H4 (cell line): ENCODE results near the gene B4GALNT2. TPM values are rescaled to one million over a fixed set of nuclear protein-coding genes. Genes with fewer than 3 reads are reported as not detected.
A peak's percentile ranks its signal among the peaks of the same experiment; 100 is the strongest.
"Not testable (repeated sequence)": the region's sequence is repeated elsewhere in the genome, so short reads cannot be mapped to it uniquely, and the experiment has no call there.

Experiments
- DNase-seq: peaks from one replicate; pipeline ENCODE4 v3.0.0-alpha.2; 2015; ENCODE audit warnings: low spot score
- total RNA-seq: library from RNA; depleted of rRNA; stranded (reverse); fragments of >200 nt; shearing (Covaris generic); gene quantifications from 2 replicates; pipeline ENCODE4 v1.2.3, GENCODE V29; 2014

The B4GALNT2 gene
- total RNA-seq, 1 experiment from 2014 or later, result not detected

DNA sequence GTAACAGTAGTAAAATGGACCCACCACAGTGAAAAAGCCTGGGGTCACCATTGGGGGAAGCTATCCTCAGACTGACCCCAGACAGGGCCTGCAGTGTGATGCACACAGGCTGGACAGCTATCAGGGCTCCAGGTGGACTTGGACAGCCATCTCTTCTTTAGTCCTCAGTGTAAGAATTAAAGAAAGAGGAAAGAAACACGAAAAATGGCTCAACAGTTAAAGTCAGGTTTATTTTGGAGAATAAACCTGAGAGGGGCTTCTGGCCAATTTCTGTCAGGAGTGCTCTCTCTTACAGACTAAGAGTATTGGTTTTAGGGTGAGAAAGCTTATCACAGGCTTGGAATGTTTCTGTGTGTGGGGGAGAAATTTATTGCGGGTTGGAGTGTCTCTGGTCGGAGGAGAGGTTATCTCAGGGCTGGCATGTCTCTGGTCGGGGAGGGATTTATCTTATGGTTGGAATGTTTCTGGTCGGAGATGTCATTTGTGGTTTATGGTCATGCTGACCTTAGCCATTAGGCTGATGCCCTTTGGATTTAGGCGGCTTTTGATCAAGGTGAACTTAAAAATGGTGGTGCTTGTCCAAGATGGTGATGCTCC is 10.8 kb upstream of the B4GALNT2 start:
- no peak for DNase-seq

DNA sequence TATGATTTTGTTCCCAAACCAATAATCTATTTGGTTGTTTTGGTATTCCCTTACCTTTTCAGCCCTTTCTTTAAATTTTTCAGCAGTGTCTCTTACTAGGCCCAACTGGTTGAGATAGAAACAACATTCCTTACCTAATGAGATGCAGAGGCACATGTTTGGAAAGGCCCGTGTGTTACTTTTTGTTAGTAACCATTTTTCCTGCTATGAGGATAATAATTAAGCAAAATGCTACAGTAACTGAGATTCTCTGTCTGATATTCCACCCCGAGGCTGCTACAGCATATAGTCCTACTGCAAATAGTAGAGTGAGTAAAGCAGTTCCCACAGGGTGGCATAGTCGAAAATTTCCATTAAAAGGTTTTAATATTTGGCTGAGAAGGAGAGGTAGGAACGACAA is 10.0 kb upstream of the B4GALNT2 start:
- DNase-seq, result no peak

DNA sequence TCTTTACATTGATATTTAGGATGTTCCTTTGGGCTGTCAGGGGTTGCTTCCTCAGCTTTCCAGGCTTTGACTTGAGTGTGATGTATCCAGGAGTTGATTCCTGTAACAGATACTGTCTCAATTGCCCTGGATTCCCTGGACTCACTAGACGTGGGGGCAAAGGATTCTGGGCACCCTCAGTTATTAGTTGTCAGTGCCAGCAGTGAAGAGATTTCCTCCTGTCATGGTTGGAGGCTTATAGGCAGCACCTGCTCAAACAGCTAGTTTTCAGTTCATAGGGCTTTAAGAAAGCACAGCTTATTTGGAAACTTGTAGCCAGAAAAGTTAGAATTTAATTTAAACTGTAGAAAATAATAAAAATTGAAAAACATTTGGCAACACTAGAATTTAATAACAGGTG is 9.5 kb upstream of the B4GALNT2 start:
- no peak for DNase-seq

DNA sequence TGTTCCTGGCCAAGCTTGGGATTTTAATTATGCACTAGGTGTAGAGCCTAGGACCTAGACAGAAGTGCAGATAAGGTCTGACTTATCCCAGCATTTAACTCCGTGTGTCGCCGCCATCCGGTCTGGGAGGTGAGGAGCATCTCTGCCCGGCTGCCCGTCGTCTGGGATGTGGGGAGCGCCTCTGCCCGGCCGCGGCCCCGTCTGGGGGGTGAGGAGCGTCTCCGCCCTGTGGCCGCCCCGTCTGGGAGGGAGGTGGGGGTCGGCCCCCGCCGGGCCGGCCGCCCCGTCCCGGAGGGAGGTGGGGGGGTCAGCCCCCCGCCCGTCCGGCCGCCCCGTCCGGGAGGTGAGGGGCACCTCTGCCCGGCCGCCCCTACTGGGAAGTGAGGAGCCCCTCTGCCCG is 7.1 kb upstream of the B4GALNT2 start:
- DNase-seq, result no peak

DNA sequence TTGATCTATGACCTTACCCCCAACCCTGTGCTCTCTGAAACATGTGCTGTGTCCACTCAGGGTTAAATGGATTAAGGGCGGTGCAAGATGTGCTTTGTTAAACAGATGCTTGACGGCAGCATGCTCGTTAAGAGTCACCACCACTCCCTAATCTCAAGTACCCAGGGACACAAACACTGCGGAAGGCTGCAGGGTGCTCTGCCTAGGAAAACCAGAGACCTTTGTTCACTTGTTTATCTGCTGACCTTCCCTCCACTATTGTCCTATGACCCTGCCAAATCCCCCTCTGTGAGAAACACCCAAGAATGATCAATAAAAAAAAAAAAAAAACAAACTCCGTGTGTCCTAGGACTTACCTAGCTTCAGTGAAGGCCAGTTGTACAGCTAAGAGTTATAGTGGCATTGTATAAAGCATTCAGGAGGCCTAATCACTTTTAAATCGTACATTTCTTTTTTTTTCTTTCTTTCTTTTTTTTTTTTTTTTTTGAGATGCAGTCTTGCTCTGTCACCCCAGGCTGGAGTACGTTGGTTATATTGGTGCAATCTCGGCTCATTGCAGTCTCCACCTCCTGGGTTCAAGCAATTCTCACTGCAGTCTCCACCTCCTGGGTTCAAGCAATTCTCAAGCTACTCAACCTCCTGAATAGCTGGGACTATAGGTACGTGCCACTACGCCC is 6.2 kb upstream of the B4GALNT2 start:
- not testable (repeated sequence) for DNase-seq

DNA sequence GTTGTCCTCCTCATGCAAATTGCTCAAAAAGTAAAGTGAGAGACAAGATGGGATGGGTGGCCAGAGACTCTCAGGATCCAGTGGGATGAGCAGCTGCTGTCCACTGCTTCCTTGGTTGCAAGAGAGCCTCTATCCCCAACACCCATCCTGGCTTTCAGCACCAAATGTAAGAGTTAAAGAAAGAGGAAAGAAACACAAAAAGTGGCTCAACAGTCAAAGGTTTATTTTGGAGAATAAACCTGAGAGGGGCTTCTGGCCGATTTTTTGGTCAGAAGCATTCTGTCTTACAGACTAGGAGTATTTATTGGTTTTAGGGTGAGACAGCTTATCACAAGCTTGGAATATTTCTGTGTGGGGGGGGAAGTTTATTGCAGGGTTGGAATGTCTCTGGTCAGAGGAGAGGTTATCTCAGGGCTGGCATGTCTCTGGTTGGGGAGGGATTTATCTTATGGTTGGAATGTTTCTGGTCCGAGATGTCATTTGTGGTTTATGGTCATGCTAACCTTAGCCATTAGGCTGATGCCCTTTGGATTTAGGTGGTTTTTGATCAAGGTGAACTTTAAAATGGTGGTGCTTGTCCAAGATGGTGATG is 3.1 kb upstream of the B4GALNT2 start:
- not testable (repeated sequence) for DNase-seq

DNA sequence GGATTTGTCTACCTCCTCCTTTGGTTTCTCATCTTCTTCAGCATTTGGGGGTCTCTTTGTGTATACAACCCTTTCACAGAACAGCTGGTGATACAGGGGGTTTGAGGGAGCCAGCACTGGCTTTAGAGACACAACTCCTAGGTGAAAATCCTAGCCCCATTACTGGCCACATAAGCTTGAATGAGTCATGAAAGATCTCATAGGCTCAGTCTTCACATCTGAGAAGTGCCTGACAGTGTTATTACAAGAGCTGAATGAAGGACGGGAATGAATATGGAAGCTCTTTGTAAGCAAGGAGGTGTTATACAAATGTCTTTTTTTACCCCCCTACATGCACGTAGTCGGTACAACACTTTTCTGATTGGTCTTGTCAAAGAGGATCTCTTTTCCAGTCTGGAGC is 1.7 kb upstream of the B4GALNT2 start:
- no peak for DNase-seq

DNA sequence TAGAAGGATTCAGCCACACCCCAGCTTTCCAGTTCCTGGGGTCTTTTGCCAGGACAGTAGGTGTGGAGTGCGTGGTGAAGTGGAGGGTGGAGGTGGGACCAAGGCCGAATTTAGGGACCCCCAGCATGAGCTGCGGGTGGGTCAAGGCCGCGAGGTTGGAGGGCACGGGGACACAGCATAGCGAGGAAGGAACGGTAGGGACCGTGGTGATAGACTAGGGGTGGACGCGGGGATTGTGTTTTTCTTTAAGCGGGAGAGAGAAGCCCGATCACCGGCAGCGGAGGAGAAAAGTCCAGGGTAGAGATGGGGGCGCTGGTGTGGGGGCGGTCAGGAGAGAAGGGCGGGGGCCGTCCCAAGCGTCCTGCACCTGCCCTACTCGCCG is 261 bp upstream of the B4GALNT2 start:
- no peak for DNase-seq

DNA sequence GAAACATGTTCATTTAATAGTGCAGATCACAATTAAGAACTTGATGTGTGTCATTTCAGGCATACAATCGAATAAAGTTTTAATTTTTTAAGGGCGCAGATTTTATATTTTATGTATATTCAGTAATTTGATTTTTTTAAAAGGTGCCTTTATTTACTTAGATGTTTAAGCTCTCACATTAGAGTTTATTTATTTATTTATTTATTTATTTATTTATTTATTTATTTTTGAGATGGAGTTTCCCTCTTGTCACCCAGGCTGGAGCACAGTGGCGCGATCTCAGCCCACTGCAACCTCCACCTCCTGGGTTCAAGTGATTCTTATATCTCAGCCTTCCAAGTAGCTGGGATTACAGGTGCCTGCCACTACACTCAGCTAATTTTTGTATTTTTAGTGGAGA is 3.8 kb downstream of the B4GALNT2 start:
- no peak for DNase-seq

DNA sequence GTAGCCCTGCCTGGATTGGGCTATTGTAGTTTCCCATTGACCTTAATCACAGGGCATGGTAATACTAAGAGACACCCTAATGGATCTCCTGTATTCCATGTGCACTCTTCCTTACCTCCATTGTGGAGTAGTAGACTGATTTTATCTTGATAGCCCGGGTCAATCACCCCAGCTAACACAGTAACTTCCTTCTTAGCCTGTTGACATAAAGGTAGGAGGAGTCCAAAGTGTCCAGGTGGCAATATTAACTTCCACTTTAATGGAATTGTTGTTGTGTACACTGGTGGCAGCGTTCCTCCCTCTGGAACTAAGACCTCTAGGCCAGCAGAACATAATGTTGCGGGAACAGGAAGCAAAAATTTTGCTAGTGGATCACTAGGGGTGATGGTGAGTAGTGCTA is 13.1 kb downstream of the B4GALNT2 start:
- DNase-seq, result not testable (repeated sequence)

DNA sequence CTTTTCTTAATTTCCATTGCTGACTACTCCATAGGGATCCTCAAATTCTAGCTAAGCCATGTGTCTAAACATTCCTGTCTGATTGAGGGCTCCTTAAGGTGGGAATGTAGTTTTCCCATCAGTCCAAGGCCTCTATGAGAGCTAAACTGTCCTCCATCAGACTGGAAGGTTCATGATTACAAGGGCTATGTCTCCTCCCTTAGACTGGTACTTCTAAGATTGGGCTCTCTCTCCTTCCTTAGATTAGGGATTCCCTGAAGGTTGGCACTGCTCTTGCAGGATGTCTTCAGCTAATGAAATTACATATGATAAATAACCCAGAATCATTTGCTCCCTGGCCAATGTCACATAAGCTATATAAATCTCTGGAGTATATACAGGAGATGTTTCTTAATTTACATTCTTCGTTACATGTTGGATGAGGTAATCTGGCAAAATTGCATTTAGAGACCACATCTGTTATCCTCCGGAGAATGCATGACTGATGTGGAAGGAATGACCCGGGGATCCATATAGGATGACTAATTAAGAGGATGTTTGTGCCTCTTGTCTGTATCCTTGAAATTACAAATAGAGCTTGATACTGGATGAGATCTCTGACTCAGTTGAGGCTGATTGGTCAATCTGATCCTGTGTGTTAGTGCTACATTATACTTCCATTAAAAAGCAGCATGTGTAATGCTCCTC is 14.2 kb downstream of the B4GALNT2 start:
- DNase-seq, result peak; percentile 89

DNA sequence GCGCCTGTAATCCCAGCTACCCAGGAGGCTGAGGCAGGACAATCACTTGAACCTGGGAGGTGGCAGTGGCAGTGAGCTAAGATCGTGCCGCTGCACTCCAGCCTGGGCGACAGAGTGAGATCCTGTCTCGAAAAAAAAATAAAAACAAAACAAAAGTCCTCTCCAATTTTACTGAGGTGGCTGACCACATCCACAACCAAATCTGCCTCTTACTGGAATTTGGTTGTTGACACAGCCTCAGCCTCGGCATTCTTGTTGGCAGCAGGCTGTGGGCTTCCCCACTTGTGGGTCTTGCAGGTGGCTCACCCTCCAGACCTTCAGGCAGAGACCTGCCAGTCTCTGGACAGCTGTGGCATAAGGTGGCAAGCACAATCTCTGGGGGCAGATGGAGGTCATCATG is 15.6 kb downstream of the B4GALNT2 start:
- peak; percentile 54 for DNase-seq

DNA sequence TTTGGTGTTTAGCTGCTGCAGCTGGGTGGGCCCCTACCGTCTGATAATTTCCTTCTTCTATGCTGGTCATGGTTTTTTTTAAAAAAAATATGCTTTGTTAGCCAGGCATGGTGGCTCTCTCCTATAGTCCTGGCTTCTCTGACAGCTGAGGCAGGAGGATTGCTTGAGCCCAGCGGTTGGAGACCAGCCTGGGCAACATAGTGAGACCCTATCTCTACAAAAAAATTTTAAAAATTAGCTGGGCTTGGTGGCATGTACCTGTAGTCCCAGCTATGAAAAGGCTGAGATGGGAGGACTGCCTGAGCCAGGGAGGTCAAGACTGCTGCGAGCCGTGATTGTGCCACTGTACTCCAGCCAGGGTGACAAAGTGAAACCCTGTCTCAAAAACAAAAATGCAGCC is 19.4 kb downstream of the B4GALNT2 start:
- DNase-seq, result no peak

DNA sequence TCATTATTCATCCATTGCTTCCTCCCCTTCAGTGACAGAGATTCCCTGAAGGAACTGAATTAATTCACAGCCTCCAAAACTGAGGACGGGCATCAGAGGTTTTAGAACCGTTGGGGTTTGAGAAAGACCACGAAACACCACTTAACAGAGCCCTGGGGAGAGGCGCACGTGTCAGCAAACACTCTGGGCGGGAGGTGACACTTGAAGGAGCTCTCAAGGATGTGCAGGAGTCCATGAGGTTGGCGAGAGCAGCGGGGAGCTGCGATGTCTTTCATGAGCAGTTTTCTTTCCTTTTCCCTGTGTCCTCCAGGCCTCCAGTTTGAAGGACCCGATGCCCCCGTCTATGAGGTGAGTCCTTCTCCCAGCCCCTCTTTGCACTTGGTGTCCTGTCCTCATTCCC is 23.7 kb downstream of the B4GALNT2 start:
- no peak for DNase-seq

DNA sequence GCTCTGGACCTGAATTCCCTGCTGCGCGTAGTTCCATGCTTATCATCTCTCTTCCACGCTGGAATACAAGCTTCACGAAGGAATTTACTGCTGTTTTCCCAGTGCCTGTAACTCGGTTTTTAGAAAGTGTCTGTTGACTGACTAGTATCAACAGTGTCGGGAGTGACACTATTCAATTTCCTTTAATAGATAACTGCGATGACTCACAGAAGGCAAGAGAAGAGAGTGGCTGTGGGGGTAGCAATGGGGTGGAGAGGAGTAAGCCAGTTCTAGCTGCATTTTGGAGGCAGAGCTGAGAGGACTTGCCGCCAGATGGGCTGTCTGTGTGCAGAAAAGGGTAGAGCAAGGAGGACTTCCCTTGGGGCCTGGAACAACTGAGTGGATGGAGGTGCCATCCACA is 25.2 kb downstream of the B4GALNT2 start:
- DNase-seq, result no peak

DNA sequence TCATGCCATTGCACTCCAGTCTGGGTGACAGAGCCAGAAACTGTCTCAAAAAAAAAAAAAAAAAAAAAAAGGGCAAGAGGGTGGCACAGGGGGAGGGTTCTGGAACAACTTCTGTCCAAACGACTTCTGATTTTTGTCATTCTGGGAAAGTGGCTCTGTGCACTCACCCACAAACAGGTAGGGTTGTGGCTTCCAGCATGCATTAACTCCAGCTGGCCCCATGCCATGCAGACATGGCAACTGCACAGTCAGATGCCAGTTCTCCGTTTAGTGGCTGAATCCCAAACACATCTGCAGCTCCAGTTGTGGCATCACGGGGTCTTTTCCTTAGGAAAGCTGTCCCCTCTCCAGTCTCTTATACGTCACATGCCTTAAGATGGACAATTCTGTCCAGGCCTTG is 30.3 kb downstream of the B4GALNT2 start:
- DNase-seq, result no peak

DNA sequence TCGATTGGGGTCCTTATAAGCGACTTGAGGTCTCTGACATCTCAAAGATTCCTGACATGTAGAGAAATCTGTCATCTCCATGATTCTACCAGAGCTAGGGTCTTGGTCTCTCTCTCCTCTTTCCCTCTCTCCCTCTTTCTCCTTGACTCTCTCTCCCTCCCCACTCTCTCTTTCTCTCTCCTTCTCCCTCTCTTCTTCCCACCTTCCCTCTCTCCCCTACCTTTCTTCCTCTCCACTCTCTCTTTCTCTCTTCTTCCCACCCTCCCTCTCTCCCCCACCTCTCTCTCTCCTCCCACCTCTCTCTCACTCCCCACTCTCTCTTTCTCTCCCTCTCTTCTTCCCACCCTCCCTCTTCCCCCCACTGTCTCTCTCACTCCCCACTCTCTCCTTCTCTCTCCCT is 32.6 kb downstream of the B4GALNT2 start:
- no peak for DNase-seq

DNA sequence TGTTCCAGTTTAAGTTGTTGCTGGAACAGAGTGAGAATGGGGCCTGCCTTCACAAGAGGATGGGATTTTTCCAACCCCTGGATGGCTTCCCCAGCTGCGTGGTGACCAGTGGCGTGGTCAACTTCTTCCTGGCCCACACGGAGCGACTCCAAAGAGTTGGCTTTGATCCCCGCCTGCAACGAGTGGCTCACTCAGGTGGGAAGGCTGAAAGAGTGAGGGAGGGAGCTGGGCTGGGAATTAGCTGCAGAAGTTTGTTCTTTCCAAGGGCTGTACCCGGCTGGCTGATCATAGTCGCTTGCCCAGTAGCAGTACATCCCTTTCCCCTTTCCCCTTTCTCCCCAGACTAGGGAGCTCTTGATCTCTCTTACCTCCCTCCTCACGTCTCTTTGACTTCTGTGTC is 36.1 kb downstream of the B4GALNT2 start:
- DNase-seq, result no peak

DNA sequence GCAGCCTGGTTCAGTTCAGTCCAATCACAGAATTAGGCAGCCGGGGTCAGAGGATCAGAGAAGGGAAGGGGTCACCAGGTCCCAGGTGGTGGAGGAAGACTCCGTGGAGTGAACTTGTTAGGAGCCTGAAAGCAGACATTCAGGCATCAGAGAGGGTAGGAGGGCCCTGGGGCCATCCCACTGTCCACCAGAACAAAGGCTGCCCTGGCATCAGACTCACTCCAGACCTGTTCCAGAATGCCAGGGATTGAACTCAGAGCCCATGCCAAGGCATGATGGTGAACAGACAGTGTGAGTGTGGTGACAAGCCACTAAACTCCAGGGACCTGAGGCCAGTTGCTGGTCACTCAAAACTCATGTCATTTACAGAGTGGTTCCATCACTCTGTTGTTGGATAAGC is 37.6 kb downstream of the B4GALNT2 start:
- DNase-seq, result no peak

DNA sequence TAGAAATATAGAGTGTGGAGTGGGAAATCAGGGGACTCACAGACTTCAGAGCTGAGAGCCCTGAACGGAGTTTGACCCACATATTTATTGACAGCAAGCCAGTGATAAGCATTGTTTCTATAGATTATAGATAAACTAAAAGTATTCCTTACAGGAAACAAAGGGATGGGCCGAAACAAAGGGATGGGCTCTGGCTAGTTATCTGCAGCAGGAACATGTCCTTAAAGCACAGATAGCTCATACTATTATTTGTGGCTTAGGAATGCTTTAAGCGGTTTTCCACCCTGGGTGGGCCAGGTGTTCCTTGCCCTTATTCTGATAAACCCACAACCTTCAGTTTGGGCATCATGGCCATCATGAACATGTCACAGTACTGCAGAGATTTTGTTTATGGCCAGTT is 38.1 kb downstream of the B4GALNT2 start:
- DNase-seq, result not testable (repeated sequence)

DNA sequence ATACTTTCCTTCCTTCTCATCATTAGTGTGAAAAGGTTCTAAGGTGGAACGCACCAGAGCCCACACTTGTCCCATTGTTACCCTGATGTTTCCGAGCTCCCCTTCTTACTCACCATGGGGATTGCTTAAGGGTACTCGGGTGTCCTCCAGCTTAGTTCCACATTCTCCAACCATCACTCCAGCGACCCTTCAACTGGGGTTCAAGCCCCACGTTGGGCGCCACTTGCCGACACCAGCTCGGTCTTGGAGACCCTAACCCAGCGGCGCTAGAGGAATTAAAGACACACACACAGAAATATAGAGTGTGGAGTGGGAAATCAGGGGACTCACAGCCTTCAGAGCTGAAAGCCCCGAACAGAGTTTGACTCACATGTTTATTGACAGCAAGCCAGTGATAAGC is 43.4 kb downstream of the B4GALNT2 start:
- DNase-seq, result not testable (repeated sequence)

DNA sequence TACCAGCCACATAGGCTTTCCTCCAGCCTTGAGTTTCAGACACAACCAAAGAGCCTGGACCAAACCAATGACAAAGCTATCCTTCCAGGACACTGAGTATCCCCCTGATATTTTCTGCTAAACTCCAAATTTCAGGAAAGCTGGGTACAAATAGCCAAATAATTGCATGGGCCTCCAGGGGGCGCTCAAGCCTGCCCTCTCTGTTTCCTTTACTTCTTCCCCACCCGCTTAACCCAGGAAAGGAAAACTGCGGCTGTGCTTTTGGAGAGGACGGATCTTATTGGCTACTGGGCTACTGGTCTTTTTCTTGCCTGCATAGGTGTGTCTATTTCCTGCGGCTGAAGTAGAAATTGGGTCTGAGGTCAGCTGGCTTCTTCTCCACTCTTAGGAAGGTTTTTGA is 47.7 kb downstream of the B4GALNT2 start:
- peak; percentile 54 for DNase-seq
